HL-60 (cell line): Measurements from ENCODE around the gene ARHGAP29.

Experiments
- CTCF ChIP-seq: IDR thresholded peaks from one replicate; pipeline ENCODE4 v1.5.1; 2011; ENCODE audit warnings: low read length, control low read depth, inconsistent platforms; ENCODE audit not compliant: insufficient read depth
- GABPA ChIP-seq: IDR thresholded peaks from 2 replicates; pipeline ENCODE4 v1.6.1; 2012; ENCODE audit warnings: low read depth
- POLR2AphosphoS5 ChIP-seq: IDR thresholded peaks from 2 replicates; pipeline ENCODE4 v1.6.1; 2012; ENCODE audit warnings: low read depth
- REST ChIP-seq: IDR thresholded peaks from 2 replicates; pipeline ENCODE4 v1.6.1; 2012; ENCODE audit warnings: low read depth; ENCODE audit not compliant: insufficient replicate concordance
- SPI1 ChIP-seq: IDR thresholded peaks from 2 replicates; pipeline ENCODE4 v1.6.1; 2012; ENCODE audit warnings: low read depth, mild to moderate bottlenecking, borderline replicate concordance

DNA sequence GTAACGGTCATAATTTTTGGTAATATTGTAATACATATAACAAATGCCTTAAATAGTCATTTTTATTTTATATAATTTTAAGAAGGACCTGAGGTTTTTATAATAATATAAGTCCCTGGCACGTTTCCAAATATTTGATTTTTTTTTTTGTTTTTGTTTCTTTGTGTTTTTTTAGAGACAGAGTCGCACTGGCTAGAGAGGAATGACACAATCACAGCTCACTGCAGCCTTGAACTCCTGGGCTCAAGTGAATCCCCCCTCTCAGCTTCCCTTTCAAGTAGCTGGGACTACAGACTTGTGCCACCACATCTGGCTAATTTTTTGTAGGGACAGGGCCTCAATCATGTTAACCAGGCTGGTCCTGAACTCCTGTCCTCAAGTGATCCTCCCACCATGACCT is 29.7 kb downstream of the ARHGAP29 start:
- TF ChIP-seq CTCF (no peak), POLR2AphosphoS5 (no peak), REST (no peak), SPI1 (no peak), GABPA (no peak)
